ENCODE data around the gene TNS3.

Gene TNS3

GRCh38 chr7:47580175-47580706 lies 1.7 kb downstream of the TNS3 start:
- no peaks in the 10 kb centered on the region for H3K36me3 ChIP-seq (ENCODE audit: insufficient read depth, low read length)
- H3K27ac ChIP-seq: no peak overlapping the region
- no peaks in the 10 kb centered on the region for H3K9me3 ChIP-seq (ENCODE audit: low read depth, low read length)
- H3K4me3 ChIP-seq: no peak overlapping the region
- no peak for DNase-seq (ENCODE audit: low read depth, low spot score)
- TF ChIP-seq POLR2AphosphoS5 (IDR thresholded peaks at IDR 0.05; ENCODE audit: borderline replicate concordance, low read depth, low read length): no peak
- TF ChIP-seq FOXP2 (optimal IDR thresholded peaks at IDR 0.05; ENCODE audit: control extremely low read depth, extremely low read length, insufficient read depth): no peak
- no peak overlapping the region for H3K9ac ChIP-seq (ENCODE audit: insufficient read length)

GRCh38 chr7:47579458-47579857 lies 2.5 kb downstream of the TNS3 start:
- H3K27ac ChIP-seq: no peak overlapping the region
- no peaks in the 10 kb centered on the region for H3K9me3 ChIP-seq (ENCODE audit: low read depth, low read length)
- H3K9ac ChIP-seq (ENCODE audit: insufficient read length): no peak overlapping the region
- no peaks in the 10 kb centered on the region for H3K36me3 ChIP-seq (ENCODE audit: insufficient read depth, low read length)
- no peak overlapping the region for H3K4me3 ChIP-seq
- DNase-seq (ENCODE audit: low read depth, low spot score): no peak
- TF ChIP-seq EZH2 (IDR thresholded peaks at IDR 0.05) (no peak), FOXP2 (optimal IDR thresholded peaks at IDR 0.05; ENCODE audit: control extremely low read depth, extremely low read length, insufficient read depth) (no peak), POLR2AphosphoS5 (IDR thresholded peaks at IDR 0.05; ENCODE audit: borderline replicate concordance, low read depth, low read length) (no peak)

GRCh38 chr7:47578579-47579270 lies 3.2 kb downstream of the TNS3 start:
- no peak for DNase-seq (ENCODE audit: low read depth, low spot score)
- Histone ChIP-seq H3K9me3 (ENCODE audit: low read depth, low read length) (no peaks in the 10 kb centered on the region), H3K9ac (ENCODE audit: insufficient read length) (peak overlapping the region; percentile 15), H3K27ac (peak overlapping the region; percentile 30; the same call in 1 of the 2 replicates), H3K36me3 (ENCODE audit: insufficient read depth, low read length) (no peaks in the 10 kb centered on the region), H3K4me3 (peak overlapping the region; percentile 40)
- TF ChIP-seq POLR2AphosphoS5 (IDR thresholded peaks at IDR 0.05; ENCODE audit: borderline replicate concordance, low read depth, low read length) (no peak), EZH2 (IDR thresholded peaks at IDR 0.05) (no peak), FOXP2 (optimal IDR thresholded peaks at IDR 0.05; ENCODE audit: control extremely low read depth, extremely low read length, insufficient read depth) (no peak)

- Histone ChIP-seq H3K36me3 (ENCODE audit: insufficient read depth, low read length) (no peaks in the 10 kb centered on the region), H3K27ac (no peak overlapping the region), H3K4me3 (no peak overlapping the region), H3K9ac (ENCODE audit: insufficient read length) (no peak overlapping the region), H3K9me3 (ENCODE audit: low read depth, low read length) (no peaks in the 10 kb centered on the region)
- DNase-seq (ENCODE audit: low read depth, low spot score): no peak
- TF ChIP-seq POLR2AphosphoS5 (IDR thresholded peaks at IDR 0.05; ENCODE audit: borderline replicate concordance, low read depth, low read length) (no peak), EZH2 (IDR thresholded peaks at IDR 0.05) (no peak), FOXP2 (optimal IDR thresholded peaks at IDR 0.05; ENCODE audit: control extremely low read depth, extremely low read length, insufficient read depth) (no peak)
Observed at GRCh38 chr7:47577321-47577919, 4.5 kb downstream of the TNS3 start.

- Histone ChIP-seq H3K9me3 (ENCODE audit: low read depth, low read length) (no peaks in the 10 kb centered on the region), H3K4me3 (no peak overlapping the region), H3K36me3 (ENCODE audit: insufficient read depth, low read length) (no peaks in the 10 kb centered on the region), H3K9ac (ENCODE audit: insufficient read length) (no peak overlapping the region), H3K27ac (no peak overlapping the region)
- DNase-seq (ENCODE audit: low read depth, low spot score): no peak
- TF ChIP-seq POLR2AphosphoS5 (IDR thresholded peaks at IDR 0.05; ENCODE audit: borderline replicate concordance, low read depth, low read length) (no peak), FOXP2 (optimal IDR thresholded peaks at IDR 0.05; ENCODE audit: control extremely low read depth, extremely low read length, insufficient read depth) (no peak), EZH2 (IDR thresholded peaks at IDR 0.05) (no peak)
Observed at GRCh38 chr7:47576866-47577306, 5.0 kb downstream of the TNS3 start.

- no peaks in the 10 kb centered on the region for H3K36me3 ChIP-seq (ENCODE audit: insufficient read depth, low read length)
- no peak for DNase-seq (ENCODE audit: low read depth, low spot score)
- TF ChIP-seq POLR2AphosphoS5 (IDR thresholded peaks at IDR 0.05; ENCODE audit: borderline replicate concordance, low read depth, low read length) (no peak), FOXP2 (optimal IDR thresholded peaks at IDR 0.05; ENCODE audit: control extremely low read depth, extremely low read length, insufficient read depth) (no peak), EZH2 (IDR thresholded peaks at IDR 0.05) (no peak)
- H3K9me3 ChIP-seq (ENCODE audit: low read depth, low read length): no peaks in the 10 kb centered on the region
- no peak overlapping the region for H3K9ac ChIP-seq (ENCODE audit: insufficient read length)
- H3K27ac ChIP-seq: no peak overlapping the region
- no peak overlapping the region for H3K4me3 ChIP-seq
Observed at GRCh38 chr7:47576031-47576865, 5.7 kb downstream of the TNS3 start.

GRCh38 chr7:47574482-47575329 lies 7.2 kb downstream of the TNS3 start:
- H3K9me3 ChIP-seq (ENCODE audit: low read depth, low read length): no peaks in the 10 kb centered on the region
- peak overlapping the region; percentile 42; the same call in 1 of the 2 replicates for H3K4me3 ChIP-seq
- H3K36me3 ChIP-seq (ENCODE audit: insufficient read depth, low read length): no peaks in the 10 kb centered on the region
- peak overlapping the region; percentile 60; the same call in 1 of the 2 replicates for H3K27ac ChIP-seq
- TF ChIP-seq EZH2 (IDR thresholded peaks at IDR 0.05) (no peak), POLR2AphosphoS5 (IDR thresholded peaks at IDR 0.05; ENCODE audit: borderline replicate concordance, low read depth, low read length) (no peak), FOXP2 (optimal IDR thresholded peaks at IDR 0.05; ENCODE audit: control extremely low read depth, extremely low read length, insufficient read depth) (no peak)
- no peak overlapping the region for H3K9ac ChIP-seq (ENCODE audit: insufficient read length)
- DNase-seq (ENCODE audit: low read depth, low spot score): no peak
